ENCODE data around the gene AURKA.

DNA sequence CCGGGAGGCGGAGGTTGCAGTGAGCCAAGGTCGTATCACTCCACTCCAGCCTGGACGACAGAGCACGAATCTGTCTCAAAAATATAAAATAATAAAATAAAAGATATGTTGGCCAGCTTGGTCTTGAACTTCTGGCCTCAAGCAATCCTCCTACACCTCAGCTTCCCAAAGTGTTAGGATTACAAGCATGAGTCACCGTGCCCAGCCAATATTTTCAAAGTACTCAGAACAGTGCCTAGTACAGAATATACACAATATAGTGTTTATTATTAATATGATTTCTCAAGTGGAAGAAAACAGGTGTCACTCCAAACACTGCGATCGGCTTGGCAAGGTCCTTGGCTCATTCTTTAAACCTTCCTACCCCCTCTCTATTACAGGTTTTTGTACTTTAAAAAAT is 30.1 kb downstream of the AURKA start:
- TF ChIP-seq EP300 (IDR thresholded peaks at IDR 0.05; ENCODE audit: borderline replicate concordance) (no peak), RAD21 (IDR thresholded peaks at IDR 0.05; ENCODE audit: low read depth) (no peak), TCF12 (IDR thresholded peaks at IDR 0.05; ENCODE audit: low read depth) (no peak)

Data from Ishikawa (cell line).